Uterus (tissue), 2 donors: ENCODE measurements around the gene LRRC2.

Experiments used
- POLR2A ChIP-seq, 2 donors: fragments of 450-650 bp; IDR thresholded peaks; one replicate each; pipeline ENCODE4 v1.6.1; 2016; ENCODE audit warnings: antibody characterized with exemption in 2 of 2, mild to moderate bottlenecking in 1 of 2, moderate library complexity in 1 of 2
- TF ChIP-seq, protein P1 (sequence below), 4 experiments: fragments of 200-600 bp in 2 of 4; fragments of 450-650 bp in 2 of 4; sonication (generic) in 2 of 4; IDR thresholded peaks; one replicate each; pipeline ENCODE4 v1.5.1; 2016 to 2019; ENCODE audit warnings: antibody characterized with exemption in 4 of 4, mild to moderate bottlenecking in 2 of 4, moderate library complexity in 1 of 4

DNA sequence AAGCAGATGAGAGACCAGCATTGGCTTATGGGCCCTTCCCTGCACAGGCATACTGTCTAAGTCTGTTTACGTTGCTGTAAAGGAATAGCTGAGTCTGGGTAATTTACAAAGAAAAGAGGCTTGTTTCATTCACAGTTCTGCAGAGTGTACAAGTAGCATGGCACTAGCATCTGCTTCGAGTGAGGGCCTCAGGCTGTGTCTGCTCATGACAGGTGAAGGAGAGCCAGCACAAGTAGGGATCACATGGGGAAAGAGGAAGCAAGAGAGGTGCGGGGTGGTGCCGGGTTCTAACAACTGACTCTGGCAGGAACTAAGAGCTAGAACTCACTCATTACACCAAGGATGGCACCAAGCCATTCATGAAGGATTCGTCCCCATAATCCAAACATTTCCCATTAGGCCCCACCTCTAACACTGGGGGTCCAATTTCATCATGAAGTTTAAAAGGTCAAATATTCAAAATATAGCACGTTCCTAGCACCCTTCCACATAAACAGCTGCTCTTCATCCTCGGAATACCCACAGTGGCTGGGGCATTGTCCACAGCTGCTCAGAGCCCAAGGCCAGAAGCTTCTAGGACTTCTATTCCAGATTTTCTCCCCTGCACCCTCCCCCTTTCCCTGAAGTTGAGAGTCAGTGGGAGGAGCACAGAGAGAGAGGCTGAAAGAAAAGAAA, 62.8 kb downstream of the LRRC2 start:
- TF ChIP-seq, protein P1, sequence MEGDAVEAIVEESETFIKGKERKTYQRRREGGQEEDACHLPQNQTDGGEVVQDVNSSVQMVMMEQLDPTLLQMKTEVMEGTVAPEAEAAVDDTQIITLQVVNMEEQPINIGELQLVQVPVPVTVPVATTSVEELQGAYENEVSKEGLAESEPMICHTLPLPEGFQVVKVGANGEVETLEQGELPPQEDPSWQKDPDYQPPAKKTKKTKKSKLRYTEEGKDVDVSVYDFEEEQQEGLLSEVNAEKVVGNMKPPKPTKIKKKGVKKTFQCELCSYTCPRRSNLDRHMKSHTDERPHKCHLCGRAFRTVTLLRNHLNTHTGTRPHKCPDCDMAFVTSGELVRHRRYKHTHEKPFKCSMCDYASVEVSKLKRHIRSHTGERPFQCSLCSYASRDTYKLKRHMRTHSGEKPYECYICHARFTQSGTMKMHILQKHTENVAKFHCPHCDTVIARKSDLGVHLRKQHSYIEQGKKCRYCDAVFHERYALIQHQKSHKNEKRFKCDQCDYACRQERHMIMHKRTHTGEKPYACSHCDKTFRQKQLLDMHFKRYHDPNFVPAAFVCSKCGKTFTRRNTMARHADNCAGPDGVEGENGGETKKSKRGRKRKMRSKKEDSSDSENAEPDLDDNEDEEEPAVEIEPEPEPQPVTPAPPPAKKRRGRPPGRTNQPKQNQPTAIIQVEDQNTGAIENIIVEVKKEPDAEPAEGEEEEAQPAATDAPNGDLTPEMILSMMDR (IDR thresholded peaks at IDR 0.05), result no peak
- no peak for TF ChIP-seq POLR2A (IDR thresholded peaks at IDR 0.05)
